H9 (cell line): ENCODE results near the gene APOL6. TPM values are rescaled to one million over a fixed set of nuclear protein-coding genes. Genes with fewer than 3 reads are reported as not detected.

ENCODE experiments used
- DNase-seq: peaks from one replicate; pipeline ENCODE4 v3.0.0-alpha.2; 2017
- H2AFZ ChIP-seq: one replicate; pipeline ENCODE4 v1.6.1; 2013; ENCODE audit warnings: mild to moderate bottlenecking, low read length, control low read depth, moderate library complexity
- H2AK5ac ChIP-seq: 2 replicates; pipeline ENCODE4 v1.6.1; 2013; ENCODE audit warnings: low read length, control low read depth, mixed read lengths; ENCODE audit not compliant: insufficient read length
- H2BK120ac ChIP-seq: one replicate; pipeline ENCODE4 v1.6.1; 2013; ENCODE audit warnings: low read depth, mild to moderate bottlenecking, low read length, control low read depth, inconsistent platforms; ENCODE audit not compliant: poor library complexity, severe bottlenecking
- H2BK12ac ChIP-seq: 2 replicates; pipeline ENCODE4 v1.6.1; 2013; ENCODE audit warnings: low read length, control low read depth, mixed read lengths, low read depth; ENCODE audit not compliant: insufficient read length
- H2BK15ac ChIP-seq: 2 replicates; pipeline ENCODE4 v1.6.1; 2013; ENCODE audit warnings: low read depth, low read length, control low read depth
- H2BK20ac ChIP-seq: one replicate; pipeline ENCODE4 v1.6.1; 2013; ENCODE audit warnings: low read depth, mild to moderate bottlenecking, low read length, control low read depth, inconsistent platforms; ENCODE audit not compliant: poor library complexity, severe bottlenecking
- H2BK5ac ChIP-seq: 2 replicates; pipeline ENCODE4 v1.6.1; 2013; ENCODE audit warnings: low read length, control low read depth, mixed read lengths; ENCODE audit not compliant: insufficient read length
- H3K14ac ChIP-seq: 2 replicates; pipeline ENCODE4 v1.6.1; 2013; ENCODE audit warnings: low read length, control low read depth; ENCODE audit not compliant: insufficient read depth
- H3K18ac ChIP-seq: 2 replicates; pipeline ENCODE4 v1.6.1; 2013; ENCODE audit warnings: low read depth, mild to moderate bottlenecking, mixed read lengths, low read length, control low read depth; ENCODE audit not compliant: insufficient read length
- H3K23ac ChIP-seq: 2 replicates; pipeline ENCODE4 v1.6.1; 2013; ENCODE audit warnings: low read length, control low read depth, mixed read lengths, low read depth; ENCODE audit not compliant: insufficient read length
- H3K23me2 ChIP-seq: 2 replicates; pipeline ENCODE4 v1.6.1; 2013; ENCODE audit warnings: low read depth, mild to moderate bottlenecking, mixed read lengths, low read length, control low read depth; ENCODE audit not compliant: insufficient read length, poor library complexity, severe bottlenecking
- H3K27ac ChIP-seq: 2 replicates; pipeline ENCODE4 v1.5.1; 2013; ENCODE audit warnings: low read length, control low read depth, mixed read lengths, low read depth; ENCODE audit not compliant: insufficient read length
- H3K27me3 ChIP-seq: 2 replicates; pipeline ENCODE4 v1.6.1; 2013; ENCODE audit warnings: low read length, control low read depth, inconsistent platforms; ENCODE audit not compliant: insufficient read depth
- H3K4ac ChIP-seq: 2 replicates; pipeline ENCODE4 v1.6.1; 2013; ENCODE audit warnings: low read depth, mild to moderate bottlenecking, control low read depth, inconsistent platforms, low read length, moderate library complexity
- H3K4me1 ChIP-seq: 2 replicates; pipeline ENCODE4 v1.6.1; 2013; ENCODE audit warnings: low read length, control low read depth, inconsistent platforms; ENCODE audit not compliant: insufficient read depth
- H3K4me2 ChIP-seq: 2 replicates; pipeline ENCODE4 v1.6.1; 2013; ENCODE audit warnings: low read length, control low read depth, mixed read lengths; ENCODE audit not compliant: insufficient read length, insufficient read depth
- H3K56ac ChIP-seq: 2 replicates; pipeline ENCODE4 v1.6.1; 2013; ENCODE audit warnings: low read depth, mild to moderate bottlenecking, mixed read lengths, low read length, control low read depth; ENCODE audit not compliant: insufficient read length
- H3K79me1 ChIP-seq: 2 replicates; pipeline ENCODE4 v1.6.1; 2013; ENCODE audit warnings: low read depth, mild to moderate bottlenecking, moderate library complexity, low read length, control low read depth, inconsistent platforms; ENCODE audit not compliant: insufficient read depth, poor library complexity, severe bottlenecking
- H3K79me2 ChIP-seq: 2 replicates; pipeline ENCODE4 v1.6.1; 2013; ENCODE audit warnings: low read length, control low read depth, inconsistent platforms; ENCODE audit not compliant: insufficient read depth
- H3K9ac ChIP-seq: 2 replicates; pipeline ENCODE4 v1.6.1; 2013; ENCODE audit warnings: low read length, control low read depth, mixed read lengths; ENCODE audit not compliant: insufficient read length; ENCODE audit errors: extremely low read depth
- H3K9me3 ChIP-seq: one replicate; pipeline ENCODE4 v1.6.1; 2013; ENCODE audit warnings: low read depth, low read length, inconsistent platforms; ENCODE audit not compliant: control insufficient read depth
- H3T11ph ChIP-seq: one replicate; pipeline ENCODE4 v1.6.1; 2013; ENCODE audit warnings: mild to moderate bottlenecking, low read length, control low read depth, inconsistent platforms
- H4K20me1 ChIP-seq: one replicate; pipeline ENCODE4 v1.6.1; 2013; ENCODE audit not compliant: control insufficient read depth, insufficient read length, insufficient read depth
- H4K5ac ChIP-seq: 2 replicates; pipeline ENCODE4 v1.6.1; 2013; ENCODE audit warnings: low read depth, mild to moderate bottlenecking, mixed read lengths, low read length, control low read depth; ENCODE audit not compliant: insufficient read length
- H4K8ac ChIP-seq: replicated peaks from 2 replicates; pipeline ENCODE4 v1.6.1; 2013; ENCODE audit warnings: low read length, control low read depth, mixed read lengths, low read depth; ENCODE audit not compliant: insufficient read length
- H4K91ac ChIP-seq: 2 replicates; pipeline ENCODE4 v1.6.1; 2013; ENCODE audit warnings: low read depth, mild to moderate bottlenecking, moderate library complexity, mixed read lengths, low read length, control low read depth; ENCODE audit not compliant: insufficient read length
- H3K27ac Mint-ChIP-seq, 3 experiments: 2 replicates in 2 of 3; 3 replicates in 1 of 3; pipeline ENCODE4 v1.8.0; 2020 to 2021; ENCODE audit warnings: mixed read lengths in 3 of 3, mild to moderate bottlenecking in 1 of 3, moderate library complexity in 1 of 3
- H3K27me3 Mint-ChIP-seq: 2 replicates; pipeline ENCODE4 v1.8.0; 2021; ENCODE audit warnings: low read depth, mild to moderate bottlenecking, moderate library complexity, mixed read lengths
- H3K36me3 Mint-ChIP-seq, 3 experiments: 2 replicates in 2 of 3; 3 replicates in 1 of 3; pipeline ENCODE4 v1.8.0; 2020 to 2021; ENCODE audit warnings: low read depth in 3 of 3, mixed read lengths in 3 of 3; ENCODE audit not compliant: insufficient read depth in 1 of 3
- H3K4me1 Mint-ChIP-seq, 2 experiments: 2 replicates each; pipeline ENCODE4 v1.8.0; 2020; ENCODE audit warnings: mixed read lengths in 2 of 2
- H3K4me3 Mint-ChIP-seq, 2 experiments: 2 replicates in 1 of 2; 3 replicates in 1 of 2; pipeline ENCODE4 v1.8.0; 2020 to 2021; ENCODE audit warnings: mild to moderate bottlenecking in 2 of 2, mixed read lengths in 2 of 2, moderate library complexity in 1 of 2
- H3K9me3 Mint-ChIP-seq, 2 experiments: 2 replicates in 1 of 2; 3 replicates in 1 of 2; pipeline ENCODE4 v1.8.0; 2020; ENCODE audit warnings: mild to moderate bottlenecking in 2 of 2, mixed read lengths in 2 of 2, moderate library complexity in 1 of 2
- CTCF ChIP-seq: fragments of 200-600 bp; sonication (generic); conservative IDR thresholded peaks from 3 replicates; pipeline ENCODE4 v1.8.0; 2021; ENCODE audit warnings: antibody characterized with exemption, mild to moderate bottlenecking
- WGBS: extraction: QIAGEN DNeasy Blood & Tissue Kit; methylation state at CpG from one replicate; pipeline ENCODE4 v1.1.7; 2013; ENCODE audit warnings: missing lambda C conversion rate, low lambda C conversion rate, mixed read lengths; ENCODE audit not compliant: insufficient read length; ENCODE audit errors: extremely low coverage; 5-methylcytosine and 5-hydroxymethylcytosine counted together
- total RNA-seq: library from RNA; stranded (reverse); gene quantifications from 2 replicates; pipeline ENCODE4 v1.2.1, GENCODE V29; 2021

The APOL6 gene
- total RNA-seq, 1 experiment from 2014 or later, result 0.07 TPM

DNA sequence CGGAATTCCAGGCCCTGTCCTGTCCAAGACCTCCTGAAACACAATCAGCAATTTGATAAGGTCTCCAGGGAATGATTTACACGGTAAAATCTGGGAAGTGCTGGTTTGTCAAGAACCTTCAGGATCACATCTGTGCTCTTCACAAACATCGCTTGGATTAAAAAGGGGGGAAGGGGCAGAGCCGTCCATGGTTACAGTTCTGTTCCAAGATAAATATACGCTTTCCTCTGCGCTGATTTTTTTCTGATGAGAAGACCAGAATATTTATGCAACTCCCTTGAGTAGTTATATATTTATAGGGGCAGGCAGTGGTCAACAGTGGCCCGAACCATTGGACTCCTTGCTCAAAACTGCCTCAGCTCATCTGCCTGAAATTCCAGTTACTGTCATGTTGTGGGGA, 60.2 kb downstream of the APOL6 start:
- H3K4me3 Mint-ChIP-seq, result no peak overlapping the region
- peaks cover 8% of the 10 kb centered on the region in 2 experiments; a peak in 4 of 5 replicates for H3K9me3 Mint-ChIP-seq
- Histone ChIP-seq H3K23me2 (no peaks in the 10 kb centered on the region), H3K23ac (no peak overlapping the region), H3K27me3 (no peaks in the 10 kb centered on the region), H2BK20ac (no peak overlapping the region), H2AFZ (no peak overlapping the region), H3K14ac (no peak overlapping the region), H4K5ac (no peak overlapping the region), H2BK5ac (no peak overlapping the region), H4K8ac (no peak overlapping the region), H3K79me2 (no peaks in the 10 kb centered on the region), H3K27ac (no peak overlapping the region), H4K20me1 (no peaks in the 10 kb centered on the region), H3K18ac (no peak overlapping the region), H3K79me1 (no peaks in the 10 kb centered on the region), H3K56ac (no peak overlapping the region), H2AK5ac (no peak overlapping the region), H3T11ph (no peak overlapping the region), H3K4me2 (no peak overlapping the region), H3K9ac (no peak overlapping the region), H4K91ac (no peak overlapping the region), H3K4ac (no peak overlapping the region), H2BK15ac (no peak overlapping the region), H3K9me3 (no peaks in the 10 kb centered on the region), H2BK120ac (no peak overlapping the region), H2BK12ac (no peak overlapping the region), H3K4me1 (no peaks in the 10 kb centered on the region)
- no peak for DNase-seq
- H3K4me1 Mint-ChIP-seq, result no peaks in the 10 kb centered on the region
- no CpG with 5 or more reads among the region's 7 CpGs for WGBS
- no peaks in the 10 kb centered on the region; the same call in 1 of the 2 replicates for H3K27me3 Mint-ChIP-seq
- no peak for TF ChIP-seq CTCF
- H3K27ac Mint-ChIP-seq, result no peak overlapping the region
- peaks cover 0 to 7% (median 0%) of the 10 kb centered on the region in 3 experiments; a peak in 1 of 7 replicates for H3K36me3 Mint-ChIP-seq
